ENCODE results near the gene NECAB3. TPM values are rescaled to one million over a fixed set of nuclear protein-coding genes. Genes with fewer than 3 reads are reported as not detected.

NECAB3 gene
- total RNA-seq, 1 experiment from 2014 or later: 46.4 TPM

- H3K4me3 ChIP-seq (ENCODE audit: low read depth in 2 of 2, low read length in 2 of 2): no peak overlapping the region
- POLR2A ChIA-PET: interaction anchor here (0.6 kb wide), 1 partner anchor 258 kb away, joined by 3 read pairs; no protein-coding TSS in a partner anchor
- no TSS peak for BruUV-seq (replicated peaks)
- H3K27ac ChIP-seq (ENCODE audit: low read length): no peak overlapping the region
- intact Hi-C loops (cut with micrococcal nuclease; ENCODE audit: unreplicated experiment): loop anchor here (5.0 kb wide), 1 partner anchor 194 kb away; no protein-coding TSS in a partner anchor
- H3K4me1 ChIP-seq (ENCODE audit: control insufficient read depth, insufficient read depth, low read length): peaks cover 15% of the 10 kb centered on the region
- no peaks in the 10 kb centered on the region for H3K27me3 ChIP-seq (ENCODE audit: control insufficient read depth, insufficient read depth, low read length)
- TF ChIP-seq REST (IDR thresholded peaks at IDR 0.05; ENCODE audit: insufficient read depth in 1 of 2, low read depth in 2 of 2, low read length in 1 of 2) (no peak), SIN3A (IDR thresholded peaks at IDR 0.05; ENCODE audit: borderline replicate concordance, insufficient read depth, low read depth, low read length) (no peak), TCF7L2 (IDR thresholded peaks at IDR 0.05; ENCODE audit: low read depth, low read length) (no peak), CTCF (IDR thresholded peaks at IDR 0.05) (no peak), POLR2AphosphoS5 (IDR thresholded peaks at IDR 0.05; ENCODE audit: low read depth, low read length) (no peak)
- no peaks in the 10 kb centered on the region for H3K9me3 ChIP-seq (ENCODE audit: control insufficient read depth, insufficient read depth, low read depth, low read length)
- DNase-seq (ENCODE audit: low read depth, low spot score) (no peak), ATAC-seq (no peak)
- no peaks in the 10 kb centered on the region for H3K36me3 ChIP-seq (ENCODE audit: control insufficient read depth, insufficient read depth, low read length)
- CTCF ChIA-PET: interaction anchor here (0.6 kb wide), 1 partner anchor 803 kb away, joined by 6 read pairs; no protein-coding TSS in a partner anchor
- in situ Hi-C loops (cut with HindIII; ENCODE audit: low pct_unique_long_range_greater_than_20kb, low sequenced_read_pairs): no loop called here
Observed at GRCh38 chr20:33651562-33652048, 22.6 kb downstream of the NECAB3 start.

- ChIA-PET CTCF (no interaction called here), POLR2A (interaction anchor here (0.6 kb wide), 1 partner anchor 257 kb away, joined by 3 read pairs; no protein-coding TSS in a partner anchor)
- Histone ChIP-seq H3K4me1 (ENCODE audit: control insufficient read depth, insufficient read depth, low read length) (peaks cover 15% of the 10 kb centered on the region), H3K27ac (ENCODE audit: low read length) (no peak overlapping the region), H3K9me3 (ENCODE audit: control insufficient read depth, insufficient read depth, low read depth, low read length) (no peaks in the 10 kb centered on the region), H3K4me3 (ENCODE audit: low read depth in 2 of 2, low read length in 2 of 2) (no peak overlapping the region), H3K27me3 (ENCODE audit: control insufficient read depth, insufficient read depth, low read length) (no peaks in the 10 kb centered on the region), H3K36me3 (ENCODE audit: control insufficient read depth, insufficient read depth, low read length) (no peaks in the 10 kb centered on the region)
- DNase-seq (ENCODE audit: low read depth, low spot score): no peak
- no TSS peak for BruUV-seq (replicated peaks)
- in situ Hi-C loops (cut with HindIII; ENCODE audit: low pct_unique_long_range_greater_than_20kb, low sequenced_read_pairs) (no loop called here), intact Hi-C loops (cut with micrococcal nuclease; ENCODE audit: unreplicated experiment) (loop anchor here (5.0 kb wide), 1 partner anchor 194 kb away; no protein-coding TSS in a partner anchor)
- no peak for ATAC-seq
- TF ChIP-seq SIN3A (IDR thresholded peaks at IDR 0.05; ENCODE audit: borderline replicate concordance, insufficient read depth, low read depth, low read length) (no peak), TCF7L2 (IDR thresholded peaks at IDR 0.05; ENCODE audit: low read depth, low read length) (no peak), POLR2AphosphoS5 (IDR thresholded peaks at IDR 0.05; ENCODE audit: low read depth, low read length) (no peak), CTCF (IDR thresholded peaks at IDR 0.05) (no peak), REST (IDR thresholded peaks at IDR 0.05; ENCODE audit: insufficient read depth in 1 of 2, low read depth in 2 of 2, low read length in 1 of 2) (no peak)
Observed at GRCh38 chr20:33650753-33651561, 23.3 kb downstream of the NECAB3 start.

Data from Panc1 (cell line).